Kidney (tissue), 14 donors: ENCODE data around the gene FOLR1. TPM values are rescaled to one million over a fixed set of nuclear protein-coding genes. Genes with fewer than 3 reads are reported as not detected.

Source experiments
- DNase-seq, 5 donors: peaks; one replicate each; pipeline ENCODE4 v3.0.0-alpha.2; 2013 to 2020
- FAIRE-seq: peaks from 2 replicates; lab custom pipeline; 2012; peaks lifted over from hg19 to GRCh38; lab: Jason Lieb, UNC
- H3K27ac ChIP-seq, 2 donors: one replicate each; pipeline ENCODE4 v1.7.0; 2013; ENCODE audit warnings: low read depth in 2 of 2, low read length in 2 of 2, inconsistent platforms in 1 of 2
- H3K27me3 ChIP-seq: one replicate; pipeline ENCODE4 v1.7.1; 2013; ENCODE audit warnings: low read length, inconsistent platforms; ENCODE audit not compliant: control insufficient read depth, insufficient read depth
- H3K36me3 ChIP-seq, 3 donors: one replicate each; pipeline versions ENCODE4 v1.7.0 to v1.7.1; 2013; ENCODE audit warnings: low read length in 3 of 3, control low read depth in 1 of 3, inconsistent platforms in 1 of 3; ENCODE audit not compliant: insufficient read depth in 3 of 3, control insufficient read depth in 2 of 3
- H3K4me1 ChIP-seq, 3 donors: one replicate each; pipeline versions ENCODE4 v1.7.0 to v1.7.1; 2013; ENCODE audit warnings: low read length in 3 of 3, inconsistent platforms in 1 of 3, low read depth in 1 of 3; ENCODE audit not compliant: control insufficient read depth in 2 of 3, insufficient read depth in 2 of 3
- H3K4me3 ChIP-seq, 3 donors: one replicate each; pipeline versions ENCODE4 v1.7.0 to v1.8.1; 2013; ENCODE audit warnings: low read length in 3 of 3, control low read depth in 1 of 3, inconsistent platforms in 1 of 3
- H3K9ac ChIP-seq, 3 donors: one replicate each; pipeline versions ENCODE4 v1.7.0 to v1.7.1; 2013; ENCODE audit warnings: low read length in 3 of 3, control low read depth in 1 of 3, inconsistent platforms in 1 of 3
- H3K9me3 ChIP-seq, 3 donors: one replicate each; pipeline versions ENCODE4 v1.7.0 to v1.7.1; 2013; ENCODE audit warnings: low read length in 3 of 3, control low read depth in 1 of 3, inconsistent platforms in 1 of 3; ENCODE audit not compliant: control insufficient read depth in 2 of 3, insufficient read depth in 1 of 3
- intact Hi-C: fragments of 100-400 bp; cut with DNase I; formaldehyde crosslinking; loops from one replicate; pipeline ENCODE4 v1.11.1; 2022
- polyA plus RNA-seq: library from polyadenylated mRNA; stranded (reverse); fragments of 350-450 nt; fragmentation: Illumina TruSeq; extraction: RNeasy Lipid Tissue Mini Kit (QIAGEN cat#74804); gene quantifications from one replicate; pipeline ENCODE4 v1.2.3, GENCODE V29; 2014; ENCODE audit warnings: low read depth, low replicate concordance; ENCODE audit not compliant: insufficient read depth
- total RNA-seq: library from RNA; stranded (reverse); fragmentation: NEBNext Ultra II Directional; extraction: Animal tissue kit (Norgen Biotek cat#: 25700); gene quantifications from one replicate; pipeline ENCODE4 v1.2.1, GENCODE V29; 2021
- TF ChIP-seq, protein P1 (sequence below): IDR thresholded peaks from 3 replicates; pipeline ENCODE4 v1.5.1; 2012; ENCODE audit warnings: mild to moderate bottlenecking, moderate library complexity, borderline replicate concordance; ENCODE audit not compliant: insufficient read depth; ENCODE audit errors: extremely low read depth
- donor health status: control.
- donor health status: control.
- donor health status: control.
- donor health status: control.
- donor health status: control.
- donor health status: DM: yes; HTN: yes; CAD: no.
- donor health status: Normal renal cell carcinoma (clear cell type).

FOLR1 gene
- total and polyA plus RNA-seq, 2 donors from 2014 or later = 41.2 to 297 TPM

DNA sequence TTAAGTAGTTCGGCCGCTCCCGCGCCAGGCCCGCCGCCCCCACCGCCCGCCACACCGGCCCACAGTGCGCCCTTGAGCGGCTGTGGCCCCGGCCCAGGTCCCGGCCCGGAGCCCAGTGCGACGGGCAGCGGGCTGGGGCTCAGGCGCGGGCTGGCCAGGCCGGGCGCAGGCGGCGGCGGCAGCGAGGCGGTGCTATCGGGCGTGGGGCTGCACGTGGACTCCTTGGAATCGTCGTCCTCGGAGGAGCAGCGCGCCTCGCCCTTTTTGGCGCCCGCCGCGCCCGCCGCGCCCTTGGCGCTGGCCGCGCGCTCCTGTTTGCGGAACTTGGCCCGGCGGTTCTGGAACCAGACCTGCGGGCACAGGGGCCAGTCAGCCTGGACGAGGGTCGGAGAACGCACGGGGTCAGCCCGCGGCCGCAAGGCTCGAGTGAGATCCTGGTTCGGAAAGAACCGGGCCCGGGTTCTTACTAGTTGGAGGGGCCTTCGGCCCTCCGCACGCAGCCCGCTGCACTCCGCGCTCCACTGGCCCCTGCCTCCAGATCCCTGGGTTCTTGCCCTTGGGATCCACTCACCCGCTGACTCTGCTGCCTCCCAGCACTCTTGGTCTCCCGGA, 48.0 kb downstream of the FOLR1 start:
- intact Hi-C loops = no loop called here
- H3K36me3 ChIP-seq = peaks cover 0 to 18% (median 8%) of the 10 kb centered on the region in 3 donors
- TF ChIP-seq, protein P1, sequence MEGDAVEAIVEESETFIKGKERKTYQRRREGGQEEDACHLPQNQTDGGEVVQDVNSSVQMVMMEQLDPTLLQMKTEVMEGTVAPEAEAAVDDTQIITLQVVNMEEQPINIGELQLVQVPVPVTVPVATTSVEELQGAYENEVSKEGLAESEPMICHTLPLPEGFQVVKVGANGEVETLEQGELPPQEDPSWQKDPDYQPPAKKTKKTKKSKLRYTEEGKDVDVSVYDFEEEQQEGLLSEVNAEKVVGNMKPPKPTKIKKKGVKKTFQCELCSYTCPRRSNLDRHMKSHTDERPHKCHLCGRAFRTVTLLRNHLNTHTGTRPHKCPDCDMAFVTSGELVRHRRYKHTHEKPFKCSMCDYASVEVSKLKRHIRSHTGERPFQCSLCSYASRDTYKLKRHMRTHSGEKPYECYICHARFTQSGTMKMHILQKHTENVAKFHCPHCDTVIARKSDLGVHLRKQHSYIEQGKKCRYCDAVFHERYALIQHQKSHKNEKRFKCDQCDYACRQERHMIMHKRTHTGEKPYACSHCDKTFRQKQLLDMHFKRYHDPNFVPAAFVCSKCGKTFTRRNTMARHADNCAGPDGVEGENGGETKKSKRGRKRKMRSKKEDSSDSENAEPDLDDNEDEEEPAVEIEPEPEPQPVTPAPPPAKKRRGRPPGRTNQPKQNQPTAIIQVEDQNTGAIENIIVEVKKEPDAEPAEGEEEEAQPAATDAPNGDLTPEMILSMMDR = peak; percentile 4
- no peaks in the 10 kb centered on the region for H3K9me3 ChIP-seq
- H3K4me3 ChIP-seq = peak overlapping the region in 1 of 3 donors; percentile 37
- no peak overlapping the region for H3K27ac ChIP-seq
- DNase-seq = peak in 4 of 5 donors; percentile 28 to 71 (median 57)
- H3K9ac ChIP-seq = peak overlapping the region in 1 of 3 donors; percentile 5
- peaks cover 0 to 15% (median 4%) of the 10 kb centered on the region in 3 donors for H3K4me1 ChIP-seq
- no peak for FAIRE-seq
- H3K27me3 ChIP-seq = peaks cover 28% of the 10 kb centered on the region

DNA sequence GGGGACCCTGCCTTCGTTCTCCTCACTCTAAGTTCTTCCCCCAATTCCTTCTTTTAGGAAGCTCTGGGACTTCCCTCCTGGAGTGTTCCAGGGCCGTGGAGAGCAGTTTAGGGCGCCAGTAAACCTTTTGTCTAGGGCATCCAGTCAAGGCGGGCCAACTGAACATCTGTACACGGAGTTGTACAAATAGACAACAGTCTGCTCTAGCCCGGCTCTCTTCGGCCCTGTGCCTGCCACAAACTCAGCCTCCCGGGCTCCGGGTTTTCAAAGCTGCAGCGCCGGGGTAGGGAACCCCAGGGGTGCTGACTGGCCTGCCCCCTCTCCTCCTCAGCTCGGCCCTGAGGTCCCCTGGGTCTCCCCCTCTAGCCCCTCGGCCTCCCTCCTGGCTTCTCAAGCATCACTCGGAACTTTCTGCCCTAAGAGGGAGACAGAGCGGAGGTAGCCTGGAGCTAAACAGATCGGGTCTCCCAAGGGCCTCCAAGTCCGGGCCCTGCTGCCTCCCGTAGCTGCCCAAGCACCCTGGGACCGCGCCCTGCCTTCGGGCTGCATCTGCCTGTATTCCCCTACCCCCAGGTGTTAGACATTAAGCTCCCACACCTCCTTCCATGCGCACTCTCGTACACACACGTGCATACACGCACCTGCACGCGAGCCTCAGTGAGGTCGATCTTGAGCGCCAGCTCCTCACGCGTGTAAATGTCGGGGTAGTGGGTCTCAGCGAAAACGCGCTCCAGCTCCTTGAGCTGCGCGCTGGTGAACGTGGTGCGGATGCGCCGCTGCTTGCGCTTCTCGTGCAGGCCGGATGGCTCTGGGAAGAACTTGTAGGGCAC, 48.7 kb downstream of the FOLR1 start:
- Histone ChIP-seq H3K4me3 (peak overlapping the region in 1 of 3 donors; percentile 37), H3K4me1 (peaks cover 0 to 15% (median 4%) of the 10 kb centered on the region in 3 donors), H3K9ac (peak overlapping the region in 1 of 3 donors; percentile 5), H3K27ac (no peak overlapping the region), H3K9me3 (no peaks in the 10 kb centered on the region), H3K27me3 (peaks cover 35% of the 10 kb centered on the region), H3K36me3 (peaks cover 0 to 12% (median 5%) of the 10 kb centered on the region in 3 donors)
- intact Hi-C loops = no loop called here
- no peak for FAIRE-seq
- DNase-seq = peak in 3 of 5 donors; percentile 35 to 65 (median 35)
- TF ChIP-seq, protein P1 = no peak

DNA sequence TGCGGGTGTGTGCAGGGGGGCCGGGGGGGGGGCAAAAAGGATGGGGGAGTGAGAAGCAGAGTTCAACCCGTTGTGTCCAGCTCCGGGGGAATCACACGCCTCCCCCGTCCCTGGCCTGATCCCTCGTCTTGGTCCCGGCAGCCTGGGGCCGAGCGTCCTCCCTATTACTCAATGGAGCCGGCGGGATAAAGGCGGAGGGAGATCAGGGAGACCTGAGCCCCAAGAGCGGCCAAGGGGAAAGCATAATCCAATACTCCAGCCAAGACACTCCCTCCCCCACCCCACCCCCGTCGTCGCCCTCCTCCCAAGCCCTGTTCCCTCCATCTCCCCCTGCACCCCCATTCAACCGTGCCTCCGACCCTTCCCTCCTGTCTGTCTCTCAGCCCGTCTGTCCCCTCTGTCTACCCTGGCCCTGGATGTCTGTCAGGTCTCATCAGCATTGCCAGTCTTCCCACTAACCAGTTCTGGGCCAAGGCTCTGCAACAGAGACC, 49.4 kb downstream of the FOLR1 start:
- intact Hi-C loops = no loop called here
- TF ChIP-seq, protein P1 = no peak
- Histone ChIP-seq H3K36me3 (peaks cover 0 to 7% (median 1%) of the 10 kb centered on the region in 3 donors), H3K9ac (no peak overlapping the region), H3K9me3 (no peaks in the 10 kb centered on the region), H3K4me3 (no peak overlapping the region), H3K27ac (no peak overlapping the region), H3K4me1 (peaks cover 0 to 15% (median 4%) of the 10 kb centered on the region in 3 donors), H3K27me3 (peaks cover 42% of the 10 kb centered on the region)
- peak in 2 of 5 donors; percentile 8 to 56 for DNase-seq
- FAIRE-seq = no peak
